Measurements from ENCODE around the gene NUFIP1.

DNA sequence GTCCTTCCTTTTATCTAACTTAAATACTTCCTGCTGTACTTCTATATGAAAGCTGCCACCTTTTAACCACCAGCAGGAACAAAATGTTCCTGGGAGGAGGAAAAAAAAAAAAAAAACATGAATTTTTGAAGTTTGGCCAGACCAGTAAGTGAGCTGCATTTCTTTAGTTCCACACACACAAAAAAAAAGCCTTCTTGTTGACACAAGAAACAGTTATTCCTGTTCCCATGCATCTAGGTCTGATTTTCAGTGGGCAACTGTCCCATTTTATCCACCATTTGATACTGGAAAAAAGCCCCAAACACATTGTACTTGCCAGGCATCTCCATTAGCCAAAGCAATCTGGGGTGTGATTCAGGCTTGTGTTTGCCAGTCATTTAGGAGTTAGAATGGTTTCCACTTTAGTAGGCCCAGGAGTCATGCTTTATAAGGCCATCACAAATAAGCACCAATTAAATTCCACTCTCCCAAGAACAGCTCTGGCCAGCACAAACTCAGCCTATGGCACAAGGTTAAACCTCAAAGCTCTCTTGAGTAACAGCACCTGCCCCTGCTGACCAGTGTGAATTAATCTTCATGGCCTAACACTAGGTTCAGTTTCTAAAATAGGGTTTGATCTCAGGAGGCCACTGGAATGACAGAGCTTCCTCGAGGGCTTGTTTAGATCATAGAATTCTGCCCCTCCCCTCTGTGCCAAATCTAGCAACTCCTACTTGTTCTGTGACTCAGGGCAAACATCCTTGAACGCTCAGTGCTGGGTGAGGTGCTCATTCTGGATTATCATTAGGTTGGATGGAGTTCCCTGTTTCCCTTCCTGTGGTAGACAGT is 67.1 kb downstream of the NUFIP1 start:
- TF ChIP-seq, protein P1, sequence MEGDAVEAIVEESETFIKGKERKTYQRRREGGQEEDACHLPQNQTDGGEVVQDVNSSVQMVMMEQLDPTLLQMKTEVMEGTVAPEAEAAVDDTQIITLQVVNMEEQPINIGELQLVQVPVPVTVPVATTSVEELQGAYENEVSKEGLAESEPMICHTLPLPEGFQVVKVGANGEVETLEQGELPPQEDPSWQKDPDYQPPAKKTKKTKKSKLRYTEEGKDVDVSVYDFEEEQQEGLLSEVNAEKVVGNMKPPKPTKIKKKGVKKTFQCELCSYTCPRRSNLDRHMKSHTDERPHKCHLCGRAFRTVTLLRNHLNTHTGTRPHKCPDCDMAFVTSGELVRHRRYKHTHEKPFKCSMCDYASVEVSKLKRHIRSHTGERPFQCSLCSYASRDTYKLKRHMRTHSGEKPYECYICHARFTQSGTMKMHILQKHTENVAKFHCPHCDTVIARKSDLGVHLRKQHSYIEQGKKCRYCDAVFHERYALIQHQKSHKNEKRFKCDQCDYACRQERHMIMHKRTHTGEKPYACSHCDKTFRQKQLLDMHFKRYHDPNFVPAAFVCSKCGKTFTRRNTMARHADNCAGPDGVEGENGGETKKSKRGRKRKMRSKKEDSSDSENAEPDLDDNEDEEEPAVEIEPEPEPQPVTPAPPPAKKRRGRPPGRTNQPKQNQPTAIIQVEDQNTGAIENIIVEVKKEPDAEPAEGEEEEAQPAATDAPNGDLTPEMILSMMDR (IDR thresholded peaks at IDR 0.05) = no peak
- TF ChIP-seq POLR2A (IDR thresholded peaks at IDR 0.05) = no peak

Measured in lower leg skin (tissue), 3 donors.